SK-N-SH (cell line): Measurements from ENCODE around the gene ERGIC1. TPM values are rescaled to one million over a fixed set of nuclear protein-coding genes. Genes with fewer than 3 reads are reported as not detected.

Source experiments
- CTCF ChIA-PET: fragments of 300-600, 350-600 bp; formaldehyde crosslinking; extraction: SDS; loops from one replicate; lab custom pipeline; 2021; lab: Yijun Ruan, JAX
- POLR2A ChIA-PET: fragments of 350-600 bp; sonication (Branson Sonifier 250); formaldehyde crosslinking; extraction: SDS; loops from one replicate; lab custom pipeline; 2020; ENCODE audit warnings: antibody characterized with exemption, inconsistent platforms; lab: Yijun Ruan, JAX
- DNase-seq: peaks from one replicate; pipeline ENCODE4 v3.0.0; 2012
- H2AFZ ChIP-seq: fragments of 200-600 bp; sonication (generic); 2 replicates; pipeline ENCODE4 v1.8.1; 2016; ENCODE audit warnings: antibody characterized with exemption, mild to moderate bottlenecking, low read depth
- H3F3A ChIP-seq: fragments of 200-600 bp; sonication (generic); replicated peaks from 2 replicates; pipeline ENCODE3; 2016; ENCODE audit warnings: antibody characterized with exemption, mild to moderate bottlenecking; ENCODE audit not compliant: insufficient read depth
- H3K27ac ChIP-seq, 2 experiments: fragments of 200-500 bp in 1 of 2; fragments of 200-600 bp in 1 of 2; sonication (Bioruptor generic) in 1 of 2; sonication (generic), shearing (Covaris generic) in 1 of 2; 2 replicates each; pipeline versions ENCODE4 v1.5.1 to v1.6.1; 2014 to 2016; ENCODE audit warnings: low read depth in 2 of 2, inconsistent platforms in 1 of 2, low read length in 1 of 2, mild to moderate bottlenecking in 1 of 2, mixed read lengths in 1 of 2
- H3K27me3 ChIP-seq: fragments of 200-600 bp; sonication (generic), shearing (Covaris generic); 2 replicates; pipeline ENCODE4 v1.6.1; 2016; ENCODE audit warnings: mixed run types; ENCODE audit not compliant: insufficient read depth
- H3K36me3 ChIP-seq, 2 experiments: fragments of 200-500 bp in 1 of 2; fragments of 200-600 bp in 1 of 2; sonication (Bioruptor generic) in 1 of 2; sonication (generic) in 1 of 2; replicated peaks in 1 of 2; 2 replicates each; pipeline versions ENCODE3 to v1.5.1; 2014 to 2016; ENCODE audit warnings: low read length in 1 of 2, mild to moderate bottlenecking in 1 of 2; ENCODE audit not compliant: insufficient read depth in 2 of 2, control insufficient read depth in 1 of 2
- H3K4me1 ChIP-seq, 2 experiments: fragments of 200-500 bp in 1 of 2; fragments of 200-600 bp in 1 of 2; sonication (Bioruptor generic) in 1 of 2; sonication (generic), shearing (Covaris generic) in 1 of 2; 2 replicates each; pipeline versions ENCODE4 v1.5.1 to v1.6.1; 2014 to 2016; ENCODE audit warnings: low read depth in 1 of 2, low read length in 1 of 2, mixed run types in 1 of 2; ENCODE audit not compliant: insufficient read depth in 2 of 2, control insufficient read depth in 1 of 2
- H3K4me2 ChIP-seq: fragments of 200-600 bp; sonication (generic), shearing (Covaris generic); 2 replicates; pipeline ENCODE4 v1.6.1; 2017; ENCODE audit warnings: mixed run types
- H3K4me3 ChIP-seq, 2 experiments: fragments of 200-500 bp in 1 of 2; fragments of 200-600 bp in 1 of 2; sonication (Bioruptor generic) in 1 of 2; sonication (generic), shearing (Covaris generic) in 1 of 2; 2 replicates each; pipeline versions ENCODE4 v1.5.1 to v1.8.1; 2014 to 2016; ENCODE audit warnings: low read depth in 2 of 2, inconsistent platforms in 1 of 2, low read length in 1 of 2, mild to moderate bottlenecking in 1 of 2, mixed read lengths in 1 of 2, moderate library complexity in 1 of 2
- H3K79me2 ChIP-seq: fragments of 200-600 bp; sonication (generic); 2 replicates; pipeline ENCODE4 v1.8.1; 2017; ENCODE audit warnings: mild to moderate bottlenecking; ENCODE audit not compliant: insufficient read depth
- H3K9ac ChIP-seq: fragments of 200-600 bp; sonication (generic); 2 replicates; pipeline ENCODE4 v1.6.1; 2017; ENCODE audit warnings: mixed run types
- H3K9me2 ChIP-seq: fragments of 200-600 bp; sonication (generic); 2 replicates; pipeline ENCODE4 v1.6.1; 2017; ENCODE audit warnings: mixed run types
- H3K9me3 ChIP-seq: fragments of 200-600 bp; sonication (generic); 2 replicates; pipeline ENCODE4 v1.6.1; 2017; ENCODE audit warnings: mixed run types, mild to moderate bottlenecking, moderate library complexity
- H4K20me1 ChIP-seq: fragments of 200-600 bp; sonication (generic); 2 replicates; pipeline ENCODE4 v1.6.1; 2017; ENCODE audit warnings: mild to moderate bottlenecking, mixed run types; ENCODE audit not compliant: insufficient read depth
- CHD2 ChIP-seq: fragments of 150-350 bp; IDR thresholded peaks from 2 replicates; pipeline ENCODE4 v1.6.1; 2018; ENCODE audit warnings: low read length; ENCODE audit not compliant: partially characterized antibody
- EP300 ChIP-seq, 2 experiments: IDR thresholded peaks; 2 replicates each; pipeline versions ENCODE4 v1.4.0 to v1.6.1; 2012; ENCODE audit warnings: borderline replicate concordance in 1 of 2, low read depth in 1 of 2, low read length in 1 of 2
- EZH2phosphoT487 ChIP-seq: fragments of 200-600 bp; sonication (generic); IDR thresholded peaks from 2 replicates; pipeline ENCODE4 v1.6.1; 2017; ENCODE audit warnings: low read depth, mixed run types, mild to moderate bottlenecking, antibody characterized with exemption, moderate library complexity, borderline replicate concordance
- FOXJ3 ChIP-seq: sonication (generic); formaldehyde crosslinking; IDR thresholded peaks from 2 replicates; pipeline ENCODE4 v1.5.1; 2020; ENCODE audit warnings: mild to moderate bottlenecking, missing genetic modification reagents
- FOXM1 ChIP-seq: IDR thresholded peaks from 2 replicates; pipeline ENCODE4 v1.4.0; 2012; ENCODE audit warnings: low read depth, mild to moderate bottlenecking
- GABPA ChIP-seq: IDR thresholded peaks from 2 replicates; pipeline ENCODE4 v1.4.0; 2012; ENCODE audit warnings: low read depth, mild to moderate bottlenecking
- GATA2 ChIP-seq: sonication (generic); formaldehyde crosslinking; IDR thresholded peaks from 2 replicates; pipeline ENCODE4 v1.5.0; 2020; ENCODE audit warnings: mild to moderate bottlenecking, missing genetic modification reagents
- JUND ChIP-seq: IDR thresholded peaks from 2 replicates; pipeline ENCODE4 v1.4.0; 2012
- MXI1 ChIP-seq: IDR thresholded peaks from 2 replicates; pipeline ENCODE4 v1.6.1; 2012; ENCODE audit warnings: mild to moderate bottlenecking, low read depth, low read length, improper control_type of control experiment
- NFIC ChIP-seq: IDR thresholded peaks from 2 replicates; pipeline ENCODE4 v1.4.0; 2012; ENCODE audit warnings: borderline replicate concordance
- POLR2AphosphoS5 ChIP-seq: IDR thresholded peaks from 2 replicates; pipeline ENCODE4 v1.6.1; 2012; ENCODE audit warnings: low read depth, low read length
- RCOR1 ChIP-seq: fragments of 150-350 bp; IDR thresholded peaks from 2 replicates; pipeline ENCODE4 v1.6.1; 2017; ENCODE audit warnings: antibody characterized with exemption, low read length
- RFX5 ChIP-seq: IDR thresholded peaks from 2 replicates; pipeline ENCODE4 v1.6.1; 2012; ENCODE audit warnings: mild to moderate bottlenecking, improper control_type of control experiment, low read length
- SIN3A ChIP-seq: IDR thresholded peaks from 2 replicates; pipeline ENCODE4 v1.6.1; 2012; ENCODE audit warnings: low read depth, mild to moderate bottlenecking, low read length, moderate library complexity, borderline replicate concordance
- TAF1 ChIP-seq: IDR thresholded peaks from 2 replicates; pipeline ENCODE4 v1.6.1; 2012; ENCODE audit warnings: low read depth, mild to moderate bottlenecking, low read length, moderate library complexity, borderline replicate concordance
- TCF12 ChIP-seq: IDR thresholded peaks from 2 replicates; pipeline ENCODE4 v1.4.0; 2012
- TEAD4 ChIP-seq: IDR thresholded peaks from 2 replicates; pipeline ENCODE4 v1.4.0; 2012; ENCODE audit warnings: mild to moderate bottlenecking, borderline replicate concordance; ENCODE audit not compliant: insufficient read depth
- WGBS: methylation state at CpG from one replicate; pipeline ENCODE4 v1.1.6; 2017; ENCODE audit warnings: low lambda C conversion rate; 5-methylcytosine and 5-hydroxymethylcytosine counted together
- polyA plus RNA-seq, 3 experiments: library from polyadenylated mRNA; depleted of rRNA; stranded (reverse); fragments of >200 nt; gene quantifications; 2 replicates each; pipeline ENCODE4 v1.2.3, GENCODE V29; 2012
- TF ChIP-seq, protein P1 (sequence below): fragments of 200-600 bp; sonication (generic); IDR thresholded peaks from 2 replicates; pipeline ENCODE4 v1.6.1; 2017; ENCODE audit warnings: antibody characterized with exemption, mild to moderate bottlenecking, moderate library complexity
- TF ChIP-seq, protein P2 (sequence below): IDR thresholded peaks from 2 replicates; pipeline ENCODE4 v1.4.0; 2012; ENCODE audit warnings: low read depth

The ERGIC1 gene
- polyA plus RNA-seq, 1 of the 3 experiments (the other 2 are of a cell fraction): 101 TPM

DNA sequence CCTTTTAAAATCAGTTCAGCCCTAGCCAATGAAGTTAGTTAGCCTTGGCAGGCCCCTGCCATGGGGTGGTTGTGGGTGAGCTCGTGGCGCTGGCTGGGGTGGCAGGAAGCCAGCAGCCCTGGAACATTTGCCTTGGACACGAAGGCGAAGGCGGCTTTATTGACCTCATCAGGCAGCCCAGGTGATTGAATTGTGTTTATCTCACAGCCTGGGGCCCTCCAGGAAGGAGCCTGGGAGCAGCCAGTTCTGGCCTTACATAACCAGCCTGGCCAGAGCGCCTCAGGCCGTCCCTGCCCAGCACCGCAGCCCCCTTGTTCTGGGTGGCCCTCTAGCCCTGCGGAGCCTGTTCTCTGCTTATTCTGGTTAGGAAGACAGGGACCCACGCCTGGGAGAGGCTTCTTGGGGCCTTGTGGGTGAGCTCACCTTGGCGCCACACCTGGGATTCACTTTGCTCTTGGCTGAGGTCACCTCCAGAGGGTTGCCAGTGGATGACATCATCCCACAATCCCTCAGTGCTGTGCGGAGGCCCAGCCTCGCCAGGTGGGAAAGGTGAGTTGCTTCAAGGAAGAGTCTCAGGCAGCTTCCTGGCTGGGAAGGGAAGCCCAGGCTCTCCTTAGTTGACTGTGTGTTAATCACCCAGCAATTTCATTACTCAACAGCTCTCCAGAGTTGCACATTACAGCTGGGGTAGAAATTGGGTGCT, 70.7 kb downstream of the ERGIC1 start:
- peak; percentile 58 for DNase-seq
- Histone ChIP-seq H3K27me3 (no peaks in the 10 kb centered on the region), H2AFZ (no peak overlapping the region), H3K9me3 (no peaks in the 10 kb centered on the region), H4K20me1 (no peaks in the 10 kb centered on the region), H3K9ac (peak overlapping the region; percentile 49), H3F3A (peaks cover 31% of the 10 kb centered on the region), H3K9me2 (no peaks in the 10 kb centered on the region), H3K4me3 (no peak overlapping the region), H3K4me2 (peak overlapping the region; percentile 37), H3K36me3 (peaks cover 2 to 5% of the 10 kb centered on the region in 2 experiments), H3K4me1 (peaks cover 30 to 56% of the 10 kb centered on the region in 2 experiments), H3K79me2 (peaks cover 24% of the 10 kb centered on the region; the same call in 1 of the 2 replicates), H3K27ac (peak overlapping the region; percentile 76 to 100)
- POLR2A ChIA-PET: interaction anchor here (0.7 kb wide), 1 partner anchor 133 kb away, joined by 3 read pairs; no protein-coding TSS in a partner anchor
- TF ChIP-seq MXI1: no peak
- peak; percentile 38 for TF ChIP-seq NFIC
- TF ChIP-seq EZH2phosphoT487: no peak
- CTCF ChIA-PET: interaction anchor here (1.0 to 4.4 kb wide), 7 partner anchors 28 to 198 kb away, joined by 3 to 23 read pairs (median 5); partner anchors contain the start of gene DUSP1
- WGBS: 79% methylated on average over 8 of the region's 13 CpGs

DNA sequence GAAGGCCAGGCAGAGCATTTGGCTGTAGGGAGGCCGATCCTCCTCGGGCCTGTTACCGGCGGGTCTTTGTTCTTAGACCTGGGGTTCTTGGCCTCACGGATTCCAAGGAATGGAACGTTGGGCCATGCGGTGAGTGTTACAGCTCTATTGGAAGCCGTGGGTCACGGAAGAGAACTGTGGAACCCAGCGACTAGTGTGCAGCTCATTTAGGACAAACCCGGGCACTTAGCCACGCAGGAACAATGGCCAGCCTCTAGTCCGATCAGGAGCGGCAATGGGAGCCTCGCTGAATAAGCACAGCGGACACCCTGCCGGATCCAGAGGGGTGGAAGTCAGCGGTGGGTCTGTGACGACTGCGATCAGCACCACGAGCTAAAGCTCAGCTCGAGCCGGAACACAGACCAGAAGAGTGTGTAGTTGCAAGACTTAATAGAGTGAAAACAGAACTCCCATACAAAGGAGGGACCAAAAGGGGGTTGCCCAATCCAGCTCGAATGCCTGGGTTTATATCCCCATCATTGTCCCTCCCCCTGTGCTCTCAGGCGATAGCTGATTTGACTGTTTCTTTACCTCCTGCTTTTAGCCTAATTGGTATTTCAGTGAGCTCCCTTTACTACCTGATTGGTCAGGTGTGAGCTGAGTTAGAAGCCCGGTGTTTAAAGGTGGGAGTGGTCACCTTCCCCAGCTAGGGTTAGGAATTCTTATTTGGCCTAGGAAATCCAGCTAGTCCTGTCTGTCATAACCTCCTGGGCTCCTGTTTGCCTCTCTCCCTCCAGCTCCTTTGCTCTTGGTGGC, 71.5 kb downstream of the ERGIC1 start:
- H2AFZ ChIP-seq: no peak overlapping the region
- 0 out of 2 replicates have a peak overlapping the region, but pooled peaks have one; percentile 13 for H3K9ac ChIP-seq
- H4K20me1 ChIP-seq: no peaks in the 10 kb centered on the region
- peaks cover 27% of the 10 kb centered on the region for H3F3A ChIP-seq
- H3K27me3 ChIP-seq: no peaks in the 10 kb centered on the region
- H3K79me2 ChIP-seq: peaks cover 22% of the 10 kb centered on the region; the same call in 1 of the 2 replicates
- no peaks in the 10 kb centered on the region for H3K9me3 ChIP-seq
- H3K36me3 ChIP-seq: peaks cover 3 to 5% of the 10 kb centered on the region in 2 experiments
- H3K27ac ChIP-seq: peak overlapping the region in 1 of 2 experiments; percentile 100; a peak in 3 of 4 replicates
- POLR2A ChIA-PET: interaction anchor here (0.7 kb wide), 1 partner anchor 134 kb away, joined by 3 read pairs; no protein-coding TSS in a partner anchor
- CTCF ChIA-PET: interaction anchor here (0.7 to 4.4 kb wide), 8 partner anchors 27 to 199 kb away, joined by 3 to 23 read pairs (median 4); partner anchors contain the start of gene DUSP1
- 93% methylated on average over 21 of the region's 26 CpGs for WGBS
- TF ChIP-seq POLR2AphosphoS5 (no peak), FOXM1 (no peak), JUND (no peak), GATA2 (CRISPR knock-in tag) (no peak), GABPA (no peak), FOXJ3 (CRISPR knock-in tag) (no peak), TEAD4 (no peak), SIN3A (no peak), EP300 (IDR thresholded peaks at IDR 0.05; ENCODE audit: borderline replicate concordance in 1 of 2, low read depth in 1 of 2, low read length in 1 of 2) (no peak), TAF1 (no peak), TCF12 (no peak), RFX5 (no peak), RCOR1 (no peak), CHD2 (no peak)
- TF ChIP-seq, protein P1, sequence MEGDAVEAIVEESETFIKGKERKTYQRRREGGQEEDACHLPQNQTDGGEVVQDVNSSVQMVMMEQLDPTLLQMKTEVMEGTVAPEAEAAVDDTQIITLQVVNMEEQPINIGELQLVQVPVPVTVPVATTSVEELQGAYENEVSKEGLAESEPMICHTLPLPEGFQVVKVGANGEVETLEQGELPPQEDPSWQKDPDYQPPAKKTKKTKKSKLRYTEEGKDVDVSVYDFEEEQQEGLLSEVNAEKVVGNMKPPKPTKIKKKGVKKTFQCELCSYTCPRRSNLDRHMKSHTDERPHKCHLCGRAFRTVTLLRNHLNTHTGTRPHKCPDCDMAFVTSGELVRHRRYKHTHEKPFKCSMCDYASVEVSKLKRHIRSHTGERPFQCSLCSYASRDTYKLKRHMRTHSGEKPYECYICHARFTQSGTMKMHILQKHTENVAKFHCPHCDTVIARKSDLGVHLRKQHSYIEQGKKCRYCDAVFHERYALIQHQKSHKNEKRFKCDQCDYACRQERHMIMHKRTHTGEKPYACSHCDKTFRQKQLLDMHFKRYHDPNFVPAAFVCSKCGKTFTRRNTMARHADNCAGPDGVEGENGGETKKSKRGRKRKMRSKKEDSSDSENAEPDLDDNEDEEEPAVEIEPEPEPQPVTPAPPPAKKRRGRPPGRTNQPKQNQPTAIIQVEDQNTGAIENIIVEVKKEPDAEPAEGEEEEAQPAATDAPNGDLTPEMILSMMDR: no peak
- TF ChIP-seq, protein P2, sequence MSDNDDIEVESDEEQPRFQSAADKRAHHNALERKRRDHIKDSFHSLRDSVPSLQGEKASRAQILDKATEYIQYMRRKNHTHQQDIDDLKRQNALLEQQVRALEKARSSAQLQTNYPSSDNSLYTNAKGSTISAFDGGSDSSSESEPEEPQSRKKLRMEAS: no peak
- no peak for DNase-seq
- no peaks in the 10 kb centered on the region for H3K9me2 ChIP-seq
- H3K4me3 ChIP-seq: no peak overlapping the region
- H3K4me1 ChIP-seq: peaks cover 30 to 56% of the 10 kb centered on the region in 2 experiments
- no peak overlapping the region for H3K4me2 ChIP-seq
